CD4-positive, alpha-beta T cell (primary cell): Measurements from ENCODE around the gene TMEM184A. TPM values are rescaled to one million over a fixed set of nuclear protein-coding genes. Genes with fewer than 3 reads are reported as not detected.

Experiments used
- ATAC-seq: fragments of 200-7000 bp; cut with Tn5 transposase; one replicate; pipeline ENCODE4 v1.10.0; 2022; ENCODE audit warnings: mild to moderate bottlenecking; ENCODE audit not compliant: poor library complexity
- CTCF ChIA-PET: fragments of 350-600 bp; sonication (Branson Sonifier 250); formaldehyde crosslinking; loops from one replicate; lab custom pipeline; 2021; ENCODE audit warnings: antibody characterized with exemption, inconsistent platforms; lab: Charles Lee
- POLR2A ChIA-PET: fragments of 350-600 bp; sonication (Branson Sonifier 250); formaldehyde crosslinking; loops from one replicate; lab custom pipeline; 2021; ENCODE audit warnings: antibody characterized with exemption, inconsistent platforms; lab: Charles Lee
- DNase-seq, 14 experiments: peaks; one replicate each; pipeline ENCODE4 v3.0.0-alpha.2; 2013 to 2020; ENCODE audit warnings: mixed read lengths in 2 of 14
- H3K27ac ChIP-seq, 2 donors: one replicate each; pipeline versions ENCODE4 v1.5.1 to v1.7.0; 2013; ENCODE audit warnings: low read length in 2 of 2, low read depth in 1 of 2, mild to moderate bottlenecking in 1 of 2
- H3K27me3 ChIP-seq, 2 experiments: 1 replicate in 1 of 2; 2 replicates in 1 of 2; pipeline versions ENCODE4 v1.6.1 to v1.7.0; 2013; ENCODE audit warnings: low read length in 2 of 2, control low read depth in 1 of 2, mild to moderate bottlenecking in 1 of 2, moderate library complexity in 1 of 2; ENCODE audit not compliant: insufficient read depth in 2 of 2, control insufficient read depth in 1 of 2
- H3K36me3 ChIP-seq: one replicate; pipeline ENCODE4 v1.6.1; 2013; ENCODE audit warnings: low read length, control low read depth; ENCODE audit not compliant: insufficient read depth
- H3K4me1 ChIP-seq: one replicate; pipeline ENCODE4 v1.6.1; 2013; ENCODE audit warnings: low read length, control low read depth; ENCODE audit not compliant: insufficient read depth
- H3K4me3 ChIP-seq: one replicate; pipeline ENCODE4 v1.5.1; 2013; ENCODE audit warnings: mild to moderate bottlenecking, low read length, moderate library complexity
- H3K9me3 ChIP-seq, 2 experiments: 1 replicate in 1 of 2; 2 replicates in 1 of 2; pipeline versions ENCODE4 v1.6.1 to v1.7.0; 2013; ENCODE audit warnings: low read length in 2 of 2, mild to moderate bottlenecking in 2 of 2, control low read depth in 1 of 2, moderate library complexity in 1 of 2; ENCODE audit not compliant: control insufficient read depth in 1 of 2, insufficient read depth in 1 of 2
- H3K27ac Mint-ChIP-seq: one replicate; pipeline ENCODE4 v1.8.0; 2020; ENCODE audit warnings: mixed read lengths
- H3K27me3 Mint-ChIP-seq: one replicate; pipeline ENCODE4 v1.8.0; 2021; ENCODE audit warnings: mixed read lengths
- H3K36me3 Mint-ChIP-seq: one replicate; pipeline ENCODE4 v1.8.0; 2021; ENCODE audit warnings: low read depth, mixed read lengths
- H3K4me1 Mint-ChIP-seq: one replicate; pipeline ENCODE4 v1.8.0; 2021; ENCODE audit warnings: low read depth, mixed read lengths
- H3K4me3 Mint-ChIP-seq: one replicate; pipeline ENCODE4 v1.8.0; 2020; ENCODE audit warnings: mild to moderate bottlenecking, mixed read lengths
- H3K9me3 Mint-ChIP-seq: one replicate; pipeline ENCODE4 v1.8.0; 2020; ENCODE audit warnings: mixed read lengths
- intact Hi-C, 2 experiments: fragments of 100-400 bp; cut with DNase I in 1 of 2; cut with micrococcal nuclease in 1 of 2; formaldehyde crosslinking; loops; one replicate each; pipeline versions ENCODE4 v1.15.1 to v1.9.0; 2023 to 2025; cut with DNase I, micrococcal nuclease
- total RNA-seq, 174 experiments: library from RNA in 2 of 174; stranded (reverse) in 2 of 174; gene quantifications; one replicate each; pipeline ENCODE4 v1.2.3 and lab custom pipeline; 2021 to 2026
- TF ChIP-seq, protein P1 (sequence below): fragments of 200-600 bp; IDR thresholded peaks from one replicate; pipeline ENCODE4 v1.8.0; 2022; ENCODE audit warnings: antibody characterized with exemption, mild to moderate bottlenecking

Gene TMEM184A
- total RNA-seq, 2 experiments from 2014 or later = 0.06 TPM; not detected in 1

DNA sequence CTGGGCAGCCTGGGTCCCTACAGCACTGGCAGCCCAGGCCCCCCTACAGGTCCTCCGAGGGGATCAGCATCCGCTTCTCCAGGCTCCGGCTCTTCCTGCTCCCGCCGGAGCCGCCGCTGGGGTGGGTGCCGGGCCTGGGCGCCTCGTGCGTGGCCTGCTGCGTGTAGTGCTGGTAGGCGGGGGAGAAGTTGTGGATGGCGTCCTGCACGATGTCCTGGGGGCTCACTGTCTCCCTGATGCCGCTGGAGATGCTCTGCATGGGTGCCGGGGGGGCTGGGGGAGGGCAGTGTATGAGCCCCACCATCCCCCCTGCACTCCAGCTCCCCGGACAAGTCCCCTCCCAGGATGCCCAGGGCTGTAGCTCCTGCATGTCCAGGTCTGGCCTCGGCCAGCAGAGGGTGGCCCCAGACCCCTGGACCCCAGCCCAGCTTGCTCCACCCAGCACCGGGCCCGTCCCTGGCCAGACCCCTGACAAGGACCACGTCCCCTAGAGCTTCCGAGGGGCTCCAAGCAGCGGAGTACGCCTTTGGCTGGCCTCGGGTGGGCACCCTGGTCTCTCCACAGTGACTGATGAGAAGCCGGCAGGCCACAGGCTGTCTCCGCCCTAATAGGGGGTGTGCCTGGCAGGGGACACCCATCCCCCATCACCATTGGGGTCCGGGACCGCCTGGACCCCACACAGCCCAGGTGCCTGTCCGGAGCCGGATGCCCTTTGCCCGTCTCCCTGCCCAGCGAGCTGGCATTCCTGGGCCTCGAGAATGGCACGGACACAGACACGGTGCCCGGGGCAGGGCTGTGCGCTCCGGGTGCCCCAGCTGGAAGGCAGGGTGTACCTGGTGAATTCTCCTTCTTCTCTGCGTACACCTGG is 8.9 kb downstream of the TMEM184A start:
- peaks cover 9% of the 10 kb centered on the region for H3K36me3 Mint-ChIP-seq
- Histone ChIP-seq H3K4me1 (no peaks in the 10 kb centered on the region), H3K9me3 (no peaks in the 10 kb centered on the region), H3K27ac (no peak overlapping the region), H3K27me3 (no peaks in the 10 kb centered on the region), H3K36me3 (peaks cover 5% of the 10 kb centered on the region), H3K4me3 (no peak overlapping the region)
- ATAC-seq = no peak
- intact Hi-C loops = loop anchor here in 1 of 2 experiments (5.0 kb wide), 1 partner anchor 40 kb away; no protein-coding TSS in a partner anchor
- no peaks in the 10 kb centered on the region for H3K4me1 Mint-ChIP-seq
- no peak overlapping the region for H3K27ac Mint-ChIP-seq
- POLR2A ChIA-PET = no interaction called here
- TF ChIP-seq, protein P1, sequence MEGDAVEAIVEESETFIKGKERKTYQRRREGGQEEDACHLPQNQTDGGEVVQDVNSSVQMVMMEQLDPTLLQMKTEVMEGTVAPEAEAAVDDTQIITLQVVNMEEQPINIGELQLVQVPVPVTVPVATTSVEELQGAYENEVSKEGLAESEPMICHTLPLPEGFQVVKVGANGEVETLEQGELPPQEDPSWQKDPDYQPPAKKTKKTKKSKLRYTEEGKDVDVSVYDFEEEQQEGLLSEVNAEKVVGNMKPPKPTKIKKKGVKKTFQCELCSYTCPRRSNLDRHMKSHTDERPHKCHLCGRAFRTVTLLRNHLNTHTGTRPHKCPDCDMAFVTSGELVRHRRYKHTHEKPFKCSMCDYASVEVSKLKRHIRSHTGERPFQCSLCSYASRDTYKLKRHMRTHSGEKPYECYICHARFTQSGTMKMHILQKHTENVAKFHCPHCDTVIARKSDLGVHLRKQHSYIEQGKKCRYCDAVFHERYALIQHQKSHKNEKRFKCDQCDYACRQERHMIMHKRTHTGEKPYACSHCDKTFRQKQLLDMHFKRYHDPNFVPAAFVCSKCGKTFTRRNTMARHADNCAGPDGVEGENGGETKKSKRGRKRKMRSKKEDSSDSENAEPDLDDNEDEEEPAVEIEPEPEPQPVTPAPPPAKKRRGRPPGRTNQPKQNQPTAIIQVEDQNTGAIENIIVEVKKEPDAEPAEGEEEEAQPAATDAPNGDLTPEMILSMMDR = no peak
- H3K27me3 Mint-ChIP-seq = no peaks in the 10 kb centered on the region
- CTCF ChIA-PET = no interaction called here
- H3K4me3 Mint-ChIP-seq = no peak overlapping the region
- no peak for DNase-seq
- no peaks in the 10 kb centered on the region for H3K9me3 Mint-ChIP-seq

GRCh38 chr7:1546274-1546908 is 9.6 kb downstream of the TMEM184A start:
- H3K27ac ChIP-seq = no peak overlapping the region
- Mint-ChIP-seq H3K9me3 (no peaks in the 10 kb centered on the region), H3K4me3 (no peak overlapping the region), H3K27me3 (no peaks in the 10 kb centered on the region), H3K27ac (no peak overlapping the region), H3K36me3 (peaks cover 14% of the 10 kb centered on the region), H3K4me1 (no peaks in the 10 kb centered on the region)
- intact Hi-C loops = loop anchor here in 1 of 2 experiments (5.0 kb wide), 1 partner anchor 39 kb away; no protein-coding TSS in a partner anchor
- H3K4me1 ChIP-seq = no peaks in the 10 kb centered on the region
- ATAC-seq (no peak), DNase-seq (no peak)
- POLR2A ChIA-PET = no interaction called here
- no peaks in the 10 kb centered on the region for H3K9me3 ChIP-seq
- H3K4me3 ChIP-seq = no peak overlapping the region
- no peaks in the 10 kb centered on the region for H3K27me3 ChIP-seq
- peaks cover 13% of the 10 kb centered on the region for H3K36me3 ChIP-seq
- TF ChIP-seq, protein P1 = no peak
- CTCF ChIA-PET = no interaction called here

DNA sequence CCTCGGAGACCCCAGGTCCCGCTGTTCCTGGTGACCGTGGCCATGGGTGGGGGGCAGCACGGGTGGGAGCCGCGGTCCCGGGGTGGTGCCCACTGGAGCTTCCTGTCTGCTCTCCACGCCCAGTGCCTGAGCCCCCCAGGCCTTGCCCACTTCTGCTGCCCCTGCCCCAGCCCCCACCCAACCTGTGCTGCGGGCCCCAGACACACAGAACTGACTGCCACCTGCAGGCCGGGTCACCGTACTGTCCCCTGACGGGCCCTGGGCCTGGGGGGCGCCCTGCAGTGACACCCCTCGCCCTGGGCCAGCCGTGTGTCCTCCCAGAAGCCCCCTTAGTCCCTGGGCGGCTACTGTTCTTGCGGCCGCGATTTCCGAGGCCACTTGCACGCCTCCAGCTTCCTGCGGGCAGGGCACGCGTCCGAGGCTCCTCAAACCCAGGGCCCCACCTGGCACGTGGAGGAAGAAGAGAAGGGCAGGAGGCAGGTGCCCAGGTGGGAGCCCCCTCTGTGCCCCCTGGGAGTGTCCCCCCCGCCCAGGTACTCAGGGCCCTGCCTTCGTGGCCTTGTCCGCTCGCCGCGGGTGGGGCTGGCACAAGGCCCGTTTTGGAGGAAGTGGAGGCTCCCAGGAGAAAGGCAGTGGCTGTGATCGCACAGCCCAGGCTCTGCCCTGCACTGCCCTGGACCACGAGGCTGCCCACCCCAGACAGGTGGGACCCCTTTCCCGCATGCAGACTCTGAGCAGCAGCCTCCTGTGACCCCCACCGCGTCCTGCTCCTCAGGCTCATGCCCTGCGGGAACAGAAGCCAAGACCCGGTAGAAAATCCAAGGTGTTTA is 10.4 kb downstream of the TMEM184A start:
- Mint-ChIP-seq H3K4me1 (no peaks in the 10 kb centered on the region), H3K36me3 (peaks cover 21% of the 10 kb centered on the region), H3K27me3 (no peaks in the 10 kb centered on the region), H3K27ac (no peak overlapping the region), H3K4me3 (no peak overlapping the region), H3K9me3 (no peaks in the 10 kb centered on the region)
- H3K9me3 ChIP-seq = no peaks in the 10 kb centered on the region
- ATAC-seq = no peak
- H3K27me3 ChIP-seq = no peaks in the 10 kb centered on the region
- ChIA-PET POLR2A (no interaction called here), CTCF (no interaction called here)
- intact Hi-C loops = loop anchor here in 1 of 2 experiments (5.0 kb wide), 1 partner anchor 38 kb away; no protein-coding TSS in a partner anchor
- H3K36me3 ChIP-seq = peaks cover 21% of the 10 kb centered on the region
- no peaks in the 10 kb centered on the region for H3K4me1 ChIP-seq
- H3K27ac ChIP-seq = no peak overlapping the region
- DNase-seq = no peak
- TF ChIP-seq, protein P1 = no peak
- H3K4me3 ChIP-seq = no peak overlapping the region
